GM23338 (cell line): ENCODE measurements around the gene ASB3. TPM values are rescaled to one million over a fixed set of nuclear protein-coding genes. Genes with fewer than 3 reads are reported as not detected.

Experiments used
- ATAC-seq: fragments of 200-7000 bp; cut with Tn5 transposase; 3 replicates; pipeline ENCODE4 v1.9.1; 2020
- DNase-seq: peaks from one replicate; pipeline ENCODE4 v3.0.0-alpha.2; 2015; ENCODE audit warnings: low spot score
- H2AFZ ChIP-seq: fragments of 200-600 bp; sonication (generic); 2 replicates; pipeline ENCODE4 v1.8.0; 2016; ENCODE audit warnings: antibody characterized with exemption, mild to moderate bottlenecking, moderate library complexity
- H3F3A ChIP-seq: fragments of 200-600 bp; sonication (generic); replicated peaks from 2 replicates; pipeline ENCODE4 v1.8.0; 2017; ENCODE audit warnings: antibody characterized with exemption, mixed run types, low read depth
- H3K27ac ChIP-seq: fragments of 200-600 bp; sonication (generic); 2 replicates; pipeline ENCODE4 v1.6.1; 2016; ENCODE audit warnings: low read depth
- H3K27me3 ChIP-seq: fragments of 200-600 bp; sonication (generic); 2 replicates; pipeline ENCODE4 v1.8.0; 2016; ENCODE audit warnings: mild to moderate bottlenecking, mixed run types, moderate library complexity; ENCODE audit not compliant: insufficient read depth
- H3K36me3 ChIP-seq: fragments of 200-600 bp; sonication (generic); 2 replicates; pipeline ENCODE4 v1.8.0; 2016; ENCODE audit warnings: mild to moderate bottlenecking; ENCODE audit not compliant: insufficient read depth
- H3K4me1 ChIP-seq: fragments of 200-600 bp; sonication (generic); 2 replicates; pipeline ENCODE4 v1.8.0; 2016; ENCODE audit warnings: mild to moderate bottlenecking, moderate library complexity; ENCODE audit not compliant: insufficient read depth
- H3K4me2 ChIP-seq: fragments of 200-600 bp; sonication (generic); 2 replicates; pipeline ENCODE4 v1.7.1; 2017; ENCODE audit warnings: mixed run types
- H3K4me3 ChIP-seq: fragments of 200-600 bp; sonication (generic); 2 replicates; pipeline ENCODE4 v1.6.1; 2016; ENCODE audit warnings: mixed run types
- H3K79me2 ChIP-seq: fragments of 200-600 bp; sonication (generic); replicated peaks from 2 replicates; pipeline ENCODE4 v1.8.0; 2017; ENCODE audit warnings: mild to moderate bottlenecking; ENCODE audit not compliant: insufficient read depth
- H3K9me2 ChIP-seq: fragments of 200-600 bp; sonication (generic); 2 replicates; pipeline ENCODE4 v1.8.0; 2017; ENCODE audit not compliant: insufficient read depth
- H4K20me1 ChIP-seq: fragments of 200-600 bp; sonication (generic); replicated peaks from 2 replicates; pipeline ENCODE4 v1.8.0; 2017; ENCODE audit warnings: mild to moderate bottlenecking; ENCODE audit not compliant: insufficient read depth
- H3K27ac Mint-ChIP-seq: 2 replicates; pipeline ENCODE4 v1.8.0; 2020; ENCODE audit warnings: inconsistent platforms, mild to moderate bottlenecking, moderate library complexity, mixed read lengths
- H3K27me3 Mint-ChIP-seq: 3 replicates; pipeline ENCODE4 v1.8.0; 2022; ENCODE audit warnings: low read depth, mild to moderate bottlenecking, moderate library complexity, mixed read lengths, inconsistent platforms; ENCODE audit not compliant: insufficient read depth, poor library complexity
- H3K36me3 Mint-ChIP-seq: 3 replicates; pipeline ENCODE4 v1.8.0; 2021; ENCODE audit warnings: low read depth, mild to moderate bottlenecking, inconsistent platforms, moderate library complexity, mixed read lengths
- H3K4me1 Mint-ChIP-seq: 3 replicates; pipeline ENCODE4 v1.8.0; 2020; ENCODE audit warnings: mild to moderate bottlenecking, inconsistent platforms, mixed read lengths
- H3K4me3 Mint-ChIP-seq: 3 replicates; pipeline ENCODE4 v1.8.0; 2021; ENCODE audit warnings: moderate library complexity, mild to moderate bottlenecking, inconsistent platforms, mixed read lengths
- H3K9me3 Mint-ChIP-seq: 3 replicates; pipeline ENCODE4 v1.8.0; 2020; ENCODE audit warnings: moderate library complexity, mild to moderate bottlenecking, inconsistent platforms, mixed read lengths
- CREB1 ChIP-seq: fragments of 250-450 bp; sonication (Bioruptor Pico); IDR thresholded peaks from 2 replicates; pipeline ENCODE4 v1.5.0; 2020; ENCODE audit warnings: low read depth, mild to moderate bottlenecking, moderate library complexity
- CTCF ChIP-seq, 2 experiments: fragments of 200-600 bp in 1 of 2; sonication (generic) in 1 of 2; conservative IDR thresholded peaks; 2 replicates each; pipeline versions ENCODE4 v1.5.1 to v1.6.1; 2016 to 2017; ENCODE audit warnings: antibody characterized with exemption in 2 of 2, low read depth in 2 of 2, mild to moderate bottlenecking in 2 of 2, moderate library complexity in 1 of 2
- ETS1 ChIP-seq: IDR thresholded peaks from 2 replicates; pipeline ENCODE4 v1.6.1; 2016; ENCODE audit warnings: antibody characterized with exemption
- EZH2 ChIP-seq: fragments of 200-600 bp; sonication (generic); IDR thresholded peaks from one replicate; pipeline ENCODE4 v1.8.0; 2017; ENCODE audit warnings: antibody characterized with exemption, mild to moderate bottlenecking, low read depth; ENCODE audit not compliant: unreplicated experiment
- JUNB ChIP-seq: IDR thresholded peaks from one replicate; pipeline ENCODE4 v1.6.1; 2016; ENCODE audit warnings: antibody characterized with exemption; ENCODE audit not compliant: unreplicated experiment
- ZNF114 ChIP-seq: fragments of 250-450 bp; sonication (Bioruptor Pico); IDR thresholded peaks from 2 replicates; pipeline ENCODE4 v1.5.0; 2020; ENCODE audit warnings: mild to moderate bottlenecking, moderate library complexity
- ZNF462 ChIP-seq: fragments of 250-450 bp; sonication (Bioruptor Pico); IDR thresholded peaks from 2 replicates; pipeline ENCODE4 v1.5.0; 2020; ENCODE audit warnings: mild to moderate bottlenecking, moderate library complexity
- polyA plus RNA-seq: library from polyadenylated mRNA; unstranded; fragments of >200 nt; fragmentation: Nextera tagmentation; extraction: Ambion mirVana; gene quantifications from 2 replicates; pipeline ENCODE4 v1.2.1, GENCODE V29; 2016
- total RNA-seq: library from RNA; depleted of rRNA; stranded (reverse); fragments of >200 nt; shearing (Covaris generic); gene quantifications from 2 replicates; pipeline ENCODE4 v1.2.3, GENCODE V29; 2014

ASB3 gene
- total and polyA plus RNA-seq, 2 experiments from 2014 or later, result 22.4 to 30.5 TPM

- TF ChIP-seq ZNF114 (CRISPR knock-in tag), result no peak
These were observed 41.6 kb upstream of the ASB3 start (continued) for GRCh38 chr2:53828331-53828730.

- H3K4me1 Mint-ChIP-seq, result peaks cover 29% of the 10 kb centered on the region
- no peaks in the 10 kb centered on the region for H4K20me1 ChIP-seq
- H3K27me3 ChIP-seq, result no peaks in the 10 kb centered on the region
- no peaks in the 10 kb centered on the region for H3K9me3 Mint-ChIP-seq
- peaks cover 20% of the 10 kb centered on the region for H3K4me1 ChIP-seq
- no peak overlapping the region for H2AFZ ChIP-seq
- ATAC-seq (peak; percentile 88), DNase-seq (peak; percentile 66)
- no peak for TF ChIP-seq CTCF (conservative IDR thresholded peaks at IDR 0.05; ENCODE audit: low read depth in 2 of 2)
- no peak for TF ChIP-seq ZNF114 (CRISPR knock-in tag)
- TF ChIP-seq ZNF462 (CRISPR knock-in tag), result peak; percentile 77
- no peak for TF ChIP-seq ETS1
- TF ChIP-seq CREB1, result no peak
- no peak for TF ChIP-seq JUNB
- TF ChIP-seq EZH2, result no peak
- 0 out of 2 replicates have a peak overlapping the region, but pooled peaks have one; percentile 2 for H3K4me3 ChIP-seq
- H3K36me3 ChIP-seq, result no peaks in the 10 kb centered on the region
- no peaks in the 10 kb centered on the region for H3K79me2 ChIP-seq
- H3K4me3 Mint-ChIP-seq, result peak overlapping the region; percentile 8; the same call in 1 of the 3 replicates
- peak overlapping the region; percentile 43; the same call in 1 of the 2 replicates for H3K27ac Mint-ChIP-seq
- H3K27me3 Mint-ChIP-seq, result peaks cover 6% of the 10 kb centered on the region
- H3K27ac ChIP-seq, result peak overlapping the region; percentile 5
- no peaks in the 10 kb centered on the region for H3F3A ChIP-seq
- H3K36me3 Mint-ChIP-seq, result no peaks in the 10 kb centered on the region
- H3K9me2 ChIP-seq, result no peaks in the 10 kb centered on the region
- peak overlapping the region; percentile 62 for H3K4me2 ChIP-seq
These were observed 40.8 kb upstream of the ASB3 start for GRCh38 chr2:53827398-53828175.
